HG03442 (cell line): ENCODE measurements around the gene HSPA12B.

Experiments
- ATAC-seq: cut with Tn5 transposase; IDR thresholded peaks from one replicate; pipeline ENCODE4 v1.9.1; 2021; ENCODE audit warnings: mild to moderate bottlenecking, moderate library complexity; ENCODE audit not compliant: unreplicated experiment

HSPA12B gene

GRCh38 chr20:3744806-3745685, 12.6 kb downstream of the HSPA12B start:
- ATAC-seq, result no peak

- ATAC-seq, result no peak
Measured at GRCh38 chr20:3745686-3746173, 13.2 kb downstream of the HSPA12B start.

GRCh38 chr20:3747471-3747870, 15.0 kb downstream of the HSPA12B start:
- no peak for ATAC-seq

GRCh38 chr20:3748073-3748472, 15.6 kb downstream of the HSPA12B start:
- ATAC-seq, result no peak

- no peak for ATAC-seq
Measured at GRCh38 chr20:3749087-3749688, 16.7 kb downstream of the HSPA12B start.

- no peak for ATAC-seq
Measured at GRCh38 chr20:3749689-3750531, 17.4 kb downstream of the HSPA12B start.

GRCh38 chr20:3751305-3751674, 18.8 kb downstream of the HSPA12B start:
- ATAC-seq, result no peak

GRCh38 chr20:3751675-3752385, 19.3 kb downstream of the HSPA12B start:
- ATAC-seq, result no peak

- ATAC-seq, result no peak
Measured at GRCh38 chr20:3752386-3752759, 19.9 kb downstream of the HSPA12B start.

GRCh38 chr20:3753098-3753497, 20.6 kb downstream of the HSPA12B start:
- ATAC-seq, result no peak

- ATAC-seq, result no peak
Measured at GRCh38 chr20:3753501-3754275, 21.2 kb downstream of the HSPA12B start.

- ATAC-seq, result no peak
Measured at GRCh38 chr20:3754276-3754630, 21.8 kb downstream of the HSPA12B start.

- no peak for ATAC-seq
Measured at GRCh38 chr20:3755269-3755668, 22.8 kb downstream of the HSPA12B start.

GRCh38 chr20:3755814-3756480, 23.5 kb downstream of the HSPA12B start:
- no peak for ATAC-seq

GRCh38 chr20:3757268-3757667, 24.8 kb downstream of the HSPA12B start:
- ATAC-seq, result no peak

GRCh38 chr20:3758566-3758965, 26.1 kb downstream of the HSPA12B start:
- no peak for ATAC-seq

GRCh38 chr20:3759316-3759823, 26.9 kb downstream of the HSPA12B start:
- no peak for ATAC-seq

GRCh38 chr20:3759884-3760283, 27.4 kb downstream of the HSPA12B start:
- no peak for ATAC-seq

GRCh38 chr20:3760655-3761348, 28.3 kb downstream of the HSPA12B start:
- ATAC-seq, result no peak
